Astrocyte (in vitro differentiated cells and primary cell): ENCODE results near the gene TMOD1.

Experiments
- CTCF ChIP-seq: IDR thresholded peaks from 2 replicates; pipeline ENCODE4 v1.5.1; 2011; ENCODE audit warnings: low read depth, mild to moderate bottlenecking, inconsistent platforms, low read length, moderate library complexity; ENCODE audit not compliant: insufficient read depth
- EZH2 ChIP-seq: IDR thresholded peaks from 2 replicates; pipeline ENCODE4 v1.6.1; 2012; ENCODE audit warnings: mild to moderate bottlenecking, low read length, inconsistent platforms; ENCODE audit not compliant: insufficient read depth

GRCh38 chr9:97480174-97480573 lies 21.3 kb upstream of the TMOD1 start:
- TF ChIP-seq CTCF, result no peak
- no peak for TF ChIP-seq EZH2
